ENCODE data around the gene PDCD10.

DNA sequence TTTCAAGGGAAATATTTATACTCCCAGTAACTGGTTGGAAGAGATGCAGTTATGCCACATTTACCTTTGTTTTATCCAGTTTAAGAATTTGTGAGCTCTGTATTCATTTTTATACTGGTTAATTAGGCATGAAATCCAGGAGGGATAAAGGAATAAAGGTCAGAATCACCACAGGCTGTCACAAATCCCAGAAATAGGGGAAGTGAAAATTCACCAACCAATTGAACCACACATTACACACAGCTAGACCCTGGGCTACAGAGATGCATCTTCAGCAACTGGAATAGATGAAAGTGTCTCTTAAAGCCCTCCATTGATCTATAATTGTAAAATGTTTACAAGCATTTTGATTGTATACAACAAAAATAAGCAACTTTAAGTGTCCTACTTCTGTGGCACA lies 19.4 kb upstream of the PDCD10 start:
- TF ChIP-seq, protein P1, sequence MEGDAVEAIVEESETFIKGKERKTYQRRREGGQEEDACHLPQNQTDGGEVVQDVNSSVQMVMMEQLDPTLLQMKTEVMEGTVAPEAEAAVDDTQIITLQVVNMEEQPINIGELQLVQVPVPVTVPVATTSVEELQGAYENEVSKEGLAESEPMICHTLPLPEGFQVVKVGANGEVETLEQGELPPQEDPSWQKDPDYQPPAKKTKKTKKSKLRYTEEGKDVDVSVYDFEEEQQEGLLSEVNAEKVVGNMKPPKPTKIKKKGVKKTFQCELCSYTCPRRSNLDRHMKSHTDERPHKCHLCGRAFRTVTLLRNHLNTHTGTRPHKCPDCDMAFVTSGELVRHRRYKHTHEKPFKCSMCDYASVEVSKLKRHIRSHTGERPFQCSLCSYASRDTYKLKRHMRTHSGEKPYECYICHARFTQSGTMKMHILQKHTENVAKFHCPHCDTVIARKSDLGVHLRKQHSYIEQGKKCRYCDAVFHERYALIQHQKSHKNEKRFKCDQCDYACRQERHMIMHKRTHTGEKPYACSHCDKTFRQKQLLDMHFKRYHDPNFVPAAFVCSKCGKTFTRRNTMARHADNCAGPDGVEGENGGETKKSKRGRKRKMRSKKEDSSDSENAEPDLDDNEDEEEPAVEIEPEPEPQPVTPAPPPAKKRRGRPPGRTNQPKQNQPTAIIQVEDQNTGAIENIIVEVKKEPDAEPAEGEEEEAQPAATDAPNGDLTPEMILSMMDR (IDR thresholded peaks at IDR 0.05), result no peak
- no peak for TF ChIP-seq EZH2 (IDR thresholded peaks at IDR 0.05)

Measured in neural progenitor cell (in vitro differentiated cells).